KMS-11 (cell line): ENCODE results near the gene CDC42.

Source experiments
- H2AFZ ChIP-seq: fragments of 200-600 bp; sonication (generic); 2 replicates; pipeline ENCODE4 v1.6.1; 2016; ENCODE audit warnings: antibody characterized with exemption, mixed run types, low read depth
- H3K27ac ChIP-seq: fragments of 200-600 bp; sonication (generic); 2 replicates; pipeline ENCODE4 v1.6.1; 2016; ENCODE audit warnings: mild to moderate bottlenecking, mixed run types
- H3K27me3 ChIP-seq: fragments of 200-600 bp; sonication (generic); 2 replicates; pipeline ENCODE4 v1.6.1; 2017; ENCODE audit warnings: mild to moderate bottlenecking, low read depth, mixed run types, moderate library complexity; ENCODE audit not compliant: insufficient read depth
- H3K36me3 ChIP-seq: fragments of 200-600 bp; sonication (generic); 2 replicates; pipeline ENCODE4 v1.6.1; 2017; ENCODE audit warnings: mild to moderate bottlenecking, mixed run types; ENCODE audit not compliant: insufficient read depth
- H3K4me1 ChIP-seq: fragments of 200-600 bp; sonication (generic); 2 replicates; pipeline ENCODE4 v1.6.1; 2016; ENCODE audit warnings: mild to moderate bottlenecking, low read depth, mixed run types; ENCODE audit not compliant: poor library complexity, severe bottlenecking
- H3K4me2 ChIP-seq: fragments of 200-600 bp; sonication (generic); 2 replicates; pipeline ENCODE4 v1.7.0; 2016; ENCODE audit warnings: mild to moderate bottlenecking, mixed run types
- H3K4me3 ChIP-seq: fragments of 200-600 bp; sonication (generic); IDR thresholded peaks from 2 replicates; pipeline ENCODE4 v1.6.1; 2017; ENCODE audit warnings: low read depth, low read length, mixed read lengths; ENCODE audit not compliant: insufficient read depth
- H3K79me2 ChIP-seq: fragments of 200-600 bp; sonication (generic); 2 replicates; pipeline ENCODE4 v1.6.1; 2016; ENCODE audit warnings: low read depth, mixed run types; ENCODE audit not compliant: insufficient read depth
- H3K9ac ChIP-seq: fragments of 200-600 bp; sonication (generic); 2 replicates; pipeline ENCODE4 v1.6.1; 2016; ENCODE audit warnings: mild to moderate bottlenecking, mixed run types
- H4K20me1 ChIP-seq: fragments of 200-600 bp; sonication (generic); 2 replicates; pipeline ENCODE4 v1.6.1; 2016; ENCODE audit warnings: mild to moderate bottlenecking, mixed run types; ENCODE audit not compliant: insufficient read depth
- TF ChIP-seq, protein P1 (sequence below): fragments of 200-600 bp; sonication (generic); conservative IDR thresholded peaks from 2 replicates; pipeline ENCODE4 v1.6.1; 2017; ENCODE audit warnings: low read depth, mild to moderate bottlenecking, antibody characterized with exemption, low read length, moderate library complexity, mixed read lengths

CDC42 gene

GRCh38 chr1:22101995-22102394 is 49.5 kb downstream of the CDC42 start:
- Histone ChIP-seq H4K20me1 (0 out of 2 replicates have a peak, but pooled peaks cover 4% of the 10 kb centered on the region), H3K27me3 (no peaks in the 10 kb centered on the region), H2AFZ (no peak overlapping the region), H3K4me3 (no peak overlapping the region), H3K4me2 (no peak overlapping the region), H3K36me3 (no peaks in the 10 kb centered on the region), H3K27ac (no peak overlapping the region), H3K4me1 (peaks cover 15% of the 10 kb centered on the region), H3K79me2 (no peaks in the 10 kb centered on the region), H3K9ac (no peak overlapping the region)
- TF ChIP-seq, protein P1, sequence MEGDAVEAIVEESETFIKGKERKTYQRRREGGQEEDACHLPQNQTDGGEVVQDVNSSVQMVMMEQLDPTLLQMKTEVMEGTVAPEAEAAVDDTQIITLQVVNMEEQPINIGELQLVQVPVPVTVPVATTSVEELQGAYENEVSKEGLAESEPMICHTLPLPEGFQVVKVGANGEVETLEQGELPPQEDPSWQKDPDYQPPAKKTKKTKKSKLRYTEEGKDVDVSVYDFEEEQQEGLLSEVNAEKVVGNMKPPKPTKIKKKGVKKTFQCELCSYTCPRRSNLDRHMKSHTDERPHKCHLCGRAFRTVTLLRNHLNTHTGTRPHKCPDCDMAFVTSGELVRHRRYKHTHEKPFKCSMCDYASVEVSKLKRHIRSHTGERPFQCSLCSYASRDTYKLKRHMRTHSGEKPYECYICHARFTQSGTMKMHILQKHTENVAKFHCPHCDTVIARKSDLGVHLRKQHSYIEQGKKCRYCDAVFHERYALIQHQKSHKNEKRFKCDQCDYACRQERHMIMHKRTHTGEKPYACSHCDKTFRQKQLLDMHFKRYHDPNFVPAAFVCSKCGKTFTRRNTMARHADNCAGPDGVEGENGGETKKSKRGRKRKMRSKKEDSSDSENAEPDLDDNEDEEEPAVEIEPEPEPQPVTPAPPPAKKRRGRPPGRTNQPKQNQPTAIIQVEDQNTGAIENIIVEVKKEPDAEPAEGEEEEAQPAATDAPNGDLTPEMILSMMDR = no peak

DNA sequence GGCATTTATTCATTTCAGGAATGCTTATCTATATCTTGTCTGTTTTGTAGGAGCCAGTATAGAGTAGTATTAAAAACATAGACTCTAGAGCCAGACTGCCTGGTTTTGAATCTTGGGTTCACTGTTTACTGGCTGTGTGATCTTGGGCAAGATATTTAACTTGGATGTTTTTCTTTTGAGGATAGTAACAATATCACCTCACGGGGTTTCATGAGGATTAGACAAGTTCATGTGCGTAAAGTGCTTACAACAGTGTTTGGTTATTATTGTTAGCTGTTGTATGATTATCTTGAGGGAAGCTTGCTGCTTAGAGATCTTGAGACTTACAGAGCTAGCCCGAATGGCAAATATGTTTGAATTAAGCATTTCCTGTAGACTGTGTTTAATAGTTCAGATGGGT is 50.2 kb downstream of the CDC42 start:
- TF ChIP-seq, protein P1 = no peak
- Histone ChIP-seq H3K4me1 (peaks cover 15% of the 10 kb centered on the region), H2AFZ (no peak overlapping the region), H3K36me3 (no peaks in the 10 kb centered on the region), H3K27ac (no peak overlapping the region), H3K27me3 (no peaks in the 10 kb centered on the region), H3K4me3 (no peak overlapping the region), H3K79me2 (no peaks in the 10 kb centered on the region), H4K20me1 (0 out of 2 replicates have a peak, but pooled peaks cover 4% of the 10 kb centered on the region), H3K4me2 (no peak overlapping the region), H3K9ac (no peak overlapping the region)

GRCh38 chr1:22104094-22104493 is 51.6 kb downstream of the CDC42 start:
- Histone ChIP-seq H3K27me3 (no peaks in the 10 kb centered on the region), H2AFZ (no peak overlapping the region), H3K4me2 (no peak overlapping the region), H3K9ac (no peak overlapping the region), H3K36me3 (no peaks in the 10 kb centered on the region), H4K20me1 (0 out of 2 replicates have a peak, but pooled peaks cover 4% of the 10 kb centered on the region), H3K79me2 (peaks cover 5% of the 10 kb centered on the region; the same call in 1 of the 2 replicates), H3K4me3 (no peak overlapping the region), H3K27ac (no peak overlapping the region), H3K4me1 (peaks cover 15% of the 10 kb centered on the region)
- TF ChIP-seq, protein P1 = no peak

DNA sequence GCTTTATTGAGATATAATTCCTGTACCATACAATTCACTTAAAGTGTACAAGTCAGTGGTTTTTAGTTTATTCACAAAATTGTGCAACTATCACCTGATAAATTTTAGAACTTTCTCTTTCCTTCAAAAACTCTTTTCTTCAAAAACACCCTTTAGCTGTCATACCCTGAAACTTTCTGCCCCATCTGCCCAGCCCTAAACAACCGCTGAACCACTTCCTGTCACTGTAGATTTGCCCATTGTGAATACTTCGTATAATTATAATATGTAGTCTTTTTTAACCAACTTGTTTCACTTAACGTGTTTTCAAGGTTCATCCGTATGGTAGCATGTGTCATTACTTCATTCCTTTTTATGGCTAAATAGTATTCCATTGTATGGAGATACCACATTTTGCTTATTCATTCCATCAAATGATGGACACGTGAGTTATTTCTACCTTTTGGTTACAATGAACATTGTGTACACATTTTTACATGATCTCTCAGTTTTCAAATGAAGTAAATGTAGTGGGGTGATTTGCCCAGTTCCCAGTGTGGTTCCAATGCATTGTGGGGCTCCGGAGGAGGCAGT is 52.4 kb downstream of the CDC42 start:
- Histone ChIP-seq H4K20me1 (0 out of 2 replicates have a peak, but pooled peaks cover 4% of the 10 kb centered on the region), H3K79me2 (peaks cover 5% of the 10 kb centered on the region; the same call in 1 of the 2 replicates), H3K27me3 (no peaks in the 10 kb centered on the region), H3K27ac (no peak overlapping the region), H3K4me2 (no peak overlapping the region), H2AFZ (no peak overlapping the region), H3K4me1 (peaks cover 15% of the 10 kb centered on the region), H3K4me3 (no peak overlapping the region), H3K36me3 (no peaks in the 10 kb centered on the region), H3K9ac (no peak overlapping the region)
- TF ChIP-seq, protein P1 = no peak
